Astrocyte of the cerebellum (primary cell): Measurements from ENCODE around the gene TPSB2.
"Not testable (repeated sequence)": the region's sequence is repeated elsewhere in the genome, so short reads cannot be mapped to it uniquely, and the experiment has no call there.

Source experiments
- DNase-seq: peaks from one replicate; pipeline ENCODE4 v3.0.0-alpha.2; 2011; ENCODE audit warnings: low read depth
- H3K4me3 ChIP-seq: 2 replicates; pipeline ENCODE4 v1.5.1; 2011; ENCODE audit warnings: mild to moderate bottlenecking, low read depth, low read length, moderate library complexity
- in situ Hi-C: cut with HindIII; loops from 2 replicates; pipeline ENCODE4 v1.10.0; 2017; ENCODE audit warnings: low sequenced_read_pairs
- TF ChIP-seq, protein P1 (sequence below): IDR thresholded peaks from 2 replicates; pipeline ENCODE4 v1.5.1; 2012; ENCODE audit warnings: low read length, low read depth, moderate library complexity, mild to moderate bottlenecking; ENCODE audit errors: missing control alignments

Gene TPSB2

DNA sequence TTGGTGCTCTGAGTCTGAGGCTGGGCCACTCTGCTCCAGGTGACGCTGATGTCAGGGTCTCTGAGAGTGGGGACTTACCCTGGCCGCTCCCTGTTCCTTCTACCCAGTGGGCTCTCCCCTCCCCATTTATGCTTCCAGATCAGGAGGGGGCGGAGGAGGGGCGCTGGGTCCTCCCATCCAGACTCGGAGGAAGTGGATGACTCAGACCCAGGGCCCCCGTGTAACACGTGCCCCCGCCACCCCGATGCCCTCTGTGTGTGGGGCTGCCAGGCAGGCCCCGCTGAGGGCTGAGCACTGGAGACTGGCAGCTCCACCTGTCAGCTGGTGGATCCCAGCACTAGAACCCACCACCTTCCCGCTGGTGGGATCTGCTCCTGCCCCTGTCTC is at the start of gene TPSB2:
Gene TPSB2 (minus strand): TSS at position 101 of the 387 bp plus-strand sequence. CDS start 233 bp downstream, outside the sequence.
- in situ Hi-C loops, H3K4me3 ChIP-seq, DNase-seq: not testable (repeated sequence)

GRCh38 chr16:1279081-1279944 is 49.3 kb upstream of the TPSB2 start:
- no peak overlapping the region for H3K4me3 ChIP-seq
- in situ Hi-C loops = loop anchor here (25.0 kb wide), 2 partner anchors 108 to 142 kb away; no protein-coding TSS in a partner anchor
- TF ChIP-seq, protein P1, sequence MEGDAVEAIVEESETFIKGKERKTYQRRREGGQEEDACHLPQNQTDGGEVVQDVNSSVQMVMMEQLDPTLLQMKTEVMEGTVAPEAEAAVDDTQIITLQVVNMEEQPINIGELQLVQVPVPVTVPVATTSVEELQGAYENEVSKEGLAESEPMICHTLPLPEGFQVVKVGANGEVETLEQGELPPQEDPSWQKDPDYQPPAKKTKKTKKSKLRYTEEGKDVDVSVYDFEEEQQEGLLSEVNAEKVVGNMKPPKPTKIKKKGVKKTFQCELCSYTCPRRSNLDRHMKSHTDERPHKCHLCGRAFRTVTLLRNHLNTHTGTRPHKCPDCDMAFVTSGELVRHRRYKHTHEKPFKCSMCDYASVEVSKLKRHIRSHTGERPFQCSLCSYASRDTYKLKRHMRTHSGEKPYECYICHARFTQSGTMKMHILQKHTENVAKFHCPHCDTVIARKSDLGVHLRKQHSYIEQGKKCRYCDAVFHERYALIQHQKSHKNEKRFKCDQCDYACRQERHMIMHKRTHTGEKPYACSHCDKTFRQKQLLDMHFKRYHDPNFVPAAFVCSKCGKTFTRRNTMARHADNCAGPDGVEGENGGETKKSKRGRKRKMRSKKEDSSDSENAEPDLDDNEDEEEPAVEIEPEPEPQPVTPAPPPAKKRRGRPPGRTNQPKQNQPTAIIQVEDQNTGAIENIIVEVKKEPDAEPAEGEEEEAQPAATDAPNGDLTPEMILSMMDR = no peak
- no peak for DNase-seq

DNA sequence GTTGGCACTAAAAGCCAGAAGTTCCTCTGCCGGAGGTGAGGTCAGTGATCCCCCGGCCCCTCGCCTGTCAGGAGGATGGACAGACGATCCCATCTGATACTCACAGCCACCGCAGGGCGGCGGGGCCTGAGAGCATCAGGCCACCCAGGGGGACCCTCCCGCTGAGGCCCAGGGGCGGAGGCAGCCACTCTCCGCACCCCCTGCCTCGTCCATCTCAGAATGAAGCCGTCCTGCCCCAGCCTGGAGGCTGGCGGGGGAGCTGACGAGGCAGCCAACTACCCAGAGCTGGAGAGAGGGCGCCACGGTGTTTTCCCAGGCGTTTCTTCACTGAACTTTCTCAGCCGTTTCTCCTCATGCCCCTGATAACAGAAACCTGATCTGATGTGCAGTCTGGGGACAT is 48.5 kb upstream of the TPSB2 start:
- in situ Hi-C loops = loop anchor here (25.0 kb wide), 2 partner anchors 109 to 141 kb away; no protein-coding TSS in a partner anchor
- no peak for DNase-seq
- TF ChIP-seq, protein P1 = no peak
- H3K4me3 ChIP-seq = no peak overlapping the region

DNA sequence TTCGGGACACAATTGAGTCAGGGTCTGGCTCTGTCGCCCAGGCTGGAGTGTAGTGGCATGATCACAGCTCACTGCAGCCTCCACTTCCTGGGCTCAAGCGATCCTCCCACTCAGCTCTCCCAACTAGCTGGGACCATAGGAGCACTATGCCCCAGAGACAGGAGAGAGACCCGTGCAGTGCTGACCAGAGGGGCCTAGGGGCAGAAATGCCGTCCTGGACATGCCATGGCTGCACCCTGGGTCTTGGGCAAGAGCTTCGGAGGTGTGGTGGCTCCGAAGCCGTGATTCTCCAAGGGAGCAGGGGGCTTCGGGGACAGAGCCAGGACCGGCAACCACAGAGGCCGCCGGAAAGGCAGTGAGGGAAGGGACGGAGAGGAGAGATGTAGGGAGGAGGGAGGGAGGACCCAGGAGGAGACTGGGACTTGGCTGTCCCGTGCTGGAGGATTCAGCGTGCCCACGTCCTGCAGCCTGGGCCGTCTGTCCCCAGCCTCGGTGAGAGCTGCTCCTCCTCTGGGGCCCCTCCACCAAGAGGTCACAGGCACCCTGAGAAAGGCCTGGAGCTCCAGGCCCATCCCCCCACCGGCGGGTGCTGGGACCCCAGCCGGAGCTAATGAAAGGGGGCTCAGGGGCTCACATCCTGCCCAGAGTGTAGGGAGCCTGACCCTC is 47.8 kb upstream of the TPSB2 start:
- TF ChIP-seq, protein P1 = no peak
- in situ Hi-C loops = loop anchor here (25.0 kb wide), 2 partner anchors 110 to 140 kb away; no protein-coding TSS in a partner anchor
- DNase-seq = no peak
- H3K4me3 ChIP-seq = no peak overlapping the region

DNA sequence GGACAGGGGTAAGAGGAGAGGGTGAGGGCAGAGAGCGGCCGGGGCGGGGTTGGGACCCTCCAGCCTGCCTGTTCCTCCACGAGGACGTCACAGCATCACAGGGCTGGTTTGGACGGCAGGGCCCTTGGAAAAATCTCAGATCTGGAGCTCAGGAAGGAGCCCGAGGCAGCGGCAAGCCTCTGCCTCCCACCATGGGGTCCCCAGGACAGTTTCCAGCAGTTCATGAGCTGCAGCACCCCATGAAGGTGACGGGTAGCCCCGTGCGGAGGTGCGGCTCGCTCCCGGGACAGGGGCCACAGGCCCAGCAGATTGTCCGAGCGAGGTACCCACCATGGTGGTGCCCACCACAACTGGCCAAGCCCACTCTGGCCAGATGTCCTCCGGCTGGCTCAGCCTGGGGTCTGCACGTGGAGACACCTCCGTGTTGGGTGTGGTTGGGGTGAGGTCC is 47.2 kb upstream of the TPSB2 start:
- TF ChIP-seq, protein P1 = no peak
- no peak for DNase-seq
- no peak overlapping the region for H3K4me3 ChIP-seq
- in situ Hi-C loops = loop anchor here (25.0 kb wide), 2 partner anchors 110 to 140 kb away; no protein-coding TSS in a partner anchor

DNA sequence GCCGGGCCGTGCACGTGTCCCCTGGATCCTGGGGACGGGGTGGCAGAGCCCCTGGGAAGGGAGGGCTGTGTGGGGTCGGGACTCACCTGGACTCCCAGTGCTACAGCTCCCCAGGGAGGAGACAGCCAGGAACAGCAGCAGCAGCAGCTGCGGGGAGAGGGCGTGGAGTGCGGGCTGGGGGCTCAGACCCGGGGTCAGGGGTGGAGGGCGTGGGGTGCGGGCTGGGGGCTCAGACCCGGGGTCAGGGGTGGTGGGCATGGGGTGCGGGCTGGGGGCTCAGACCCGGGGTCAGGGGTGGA is 46.5 kb upstream of the TPSB2 start:
- in situ Hi-C loops = loop anchor here (25.0 kb wide), 2 partner anchors 111 to 139 kb away; no protein-coding TSS in a partner anchor
- no peak overlapping the region for H3K4me3 ChIP-seq
- TF ChIP-seq, protein P1 = no peak
- no peak for DNase-seq
